GM19467 (cell line): Measurements from ENCODE around the gene CHRNG.
"Not testable (repeated sequence)": the region's sequence is repeated elsewhere in the genome, so short reads cannot be mapped to it uniquely, and the experiment has no call there.

ENCODE experiments used
- ATAC-seq: cut with Tn5 transposase; IDR thresholded peaks from one replicate; pipeline ENCODE4 v1.9.1; 2021; ENCODE audit warnings: mild to moderate bottlenecking, moderate library complexity; ENCODE audit not compliant: unreplicated experiment

Gene CHRNG

GRCh38 chr2:232543491-232543890, 4.0 kb downstream of the CHRNG start:
- ATAC-seq, result no peak

GRCh38 chr2:232543928-232544631, 4.6 kb downstream of the CHRNG start:
- ATAC-seq, result no peak

- ATAC-seq, result no peak
Measured at GRCh38 chr2:232544674-232545073, 5.2 kb downstream of the CHRNG start.

- no peak for ATAC-seq
Measured at GRCh38 chr2:232545511-232546375, 6.3 kb downstream of the CHRNG start.

- no peak for ATAC-seq
Measured at GRCh38 chr2:232547991-232548390, 8.5 kb downstream of the CHRNG start.

GRCh38 chr2:232549655-232550353, 10.3 kb downstream of the CHRNG start:
- ATAC-seq, result no peak

- ATAC-seq, result peak; percentile 84
Measured at GRCh38 chr2:232550354-232551249, 11.1 kb downstream of the CHRNG start, which contains the start of the genes EIF4E2 and TIGD1. EIF4E2 (plus strand) TSS chr2:232550689; CDS start chr2:232550725, 36 bp downstream. TIGD1 (minus strand) TSS chr2:232550557; CDS start chr2:232549882, 675 bp downstream.

GRCh38 chr2:232551250-232551638, 11.8 kb downstream of the CHRNG start:
- ATAC-seq, result no peak

- ATAC-seq, result no peak
Measured at GRCh38 chr2:232551776-232552175, 12.3 kb downstream of the CHRNG start.

GRCh38 chr2:232556426-232556825, 16.9 kb downstream of the CHRNG start:
- ATAC-seq, result no peak

GRCh38 chr2:232562515-232563151, 23.1 kb downstream of the CHRNG start:
- no peak for ATAC-seq

- no peak for ATAC-seq
Measured at GRCh38 chr2:232563580-232563979, 24.1 kb downstream of the CHRNG start.

- no peak for ATAC-seq
Measured at GRCh38 chr2:232567721-232568120, 28.2 kb downstream of the CHRNG start.

GRCh38 chr2:232568161-232568560, 28.7 kb downstream of the CHRNG start:
- ATAC-seq, result no peak

GRCh38 chr2:232569541-232569940, 30.0 kb downstream of the CHRNG start:
- ATAC-seq, result no peak

GRCh38 chr2:232570481-232570880, 31.0 kb downstream of the CHRNG start:
- not testable (repeated sequence) for ATAC-seq

- ATAC-seq, result no peak
Measured at GRCh38 chr2:232571026-232571474, 31.6 kb downstream of the CHRNG start.

- no peak for ATAC-seq
Measured at GRCh38 chr2:232573042-232573441, 33.5 kb downstream of the CHRNG start.

- no peak for ATAC-seq
Measured at GRCh38 chr2:232573771-232574435, 34.4 kb downstream of the CHRNG start.
